Cerebellar nuclear complex (tissue), 1 donor: ENCODE results near the gene STARD5.

Experiments
- DNase-seq, 2 experiments: peaks; one replicate each; lab custom pipeline; 2025; lab: John Stamatoyannopoulos, UW

STARD5 gene

GRCh38 chr15:81292523-81293001, 31.4 kb downstream of the STARD5 start:
- no peak for DNase-seq

GRCh38 chr15:81291916-81292522, 31.9 kb downstream of the STARD5 start:
- DNase-seq = no peak

- no peak for DNase-seq
Measured at GRCh38 chr15:81289910-81290309, 34.0 kb downstream of the STARD5 start.

- no peak for DNase-seq
Measured at GRCh38 chr15:81288616-81289015, 35.3 kb downstream of the STARD5 start.

- DNase-seq = no peak
Measured at GRCh38 chr15:81288040-81288439, 35.9 kb downstream of the STARD5 start.

GRCh38 chr15:81286621-81287121, 37.3 kb downstream of the STARD5 start:
- no peak for DNase-seq

- DNase-seq = no peak
Measured at GRCh38 chr15:81285461-81285860, 38.5 kb downstream of the STARD5 start.

- no peak for DNase-seq
Measured at GRCh38 chr15:81284256-81285031, 39.5 kb downstream of the STARD5 start.

GRCh38 chr15:81282911-81283310, 41.0 kb downstream of the STARD5 start:
- DNase-seq = no peak

GRCh38 chr15:81282606-81282895, 41.4 kb downstream of the STARD5 start:
- DNase-seq = no peak

- no peak for DNase-seq
Measured at GRCh38 chr15:81281766-81282605, 42.0 kb downstream of the STARD5 start.

GRCh38 chr15:81281456-81281735, 42.5 kb downstream of the STARD5 start:
- no peak for DNase-seq

GRCh38 chr15:81280696-81281455, 43.1 kb downstream of the STARD5 start:
- no peak for DNase-seq

GRCh38 chr15:81279621-81280485, 44.1 kb downstream of the STARD5 start:
- DNase-seq = no peak

- DNase-seq = no peak
Measured at GRCh38 chr15:81278306-81279029, 45.5 kb downstream of the STARD5 start.

- no peak for DNase-seq
Measured at GRCh38 chr15:81277851-81278250, 46.1 kb downstream of the STARD5 start.

- DNase-seq = no peak
Measured at GRCh38 chr15:81276967-81277366, 47.0 kb downstream of the STARD5 start.

GRCh38 chr15:81275711-81276392, 48.1 kb downstream of the STARD5 start:
- no peak for DNase-seq

- DNase-seq = peak in 1 of 2 experiments; percentile 51
Measured at GRCh38 chr15:81274931-81275707, 48.8 kb downstream of the STARD5 start.
